HG03159 (cell line): Measurements from ENCODE around the gene PPARG.
"Not testable (repeated sequence)": the region's sequence is repeated elsewhere in the genome, so short reads cannot be mapped to it uniquely, and the experiment has no call there.

ENCODE experiments used
- ATAC-seq: cut with Tn5 transposase; IDR thresholded peaks from one replicate; pipeline ENCODE4 v1.9.1; 2021; ENCODE audit warnings: mild to moderate bottlenecking, moderate library complexity; ENCODE audit not compliant: unreplicated experiment

PPARG gene

GRCh38 chr3:12437861-12438260 lies 149.0 kb downstream of the PPARG start:
- ATAC-seq: no peak

DNA sequence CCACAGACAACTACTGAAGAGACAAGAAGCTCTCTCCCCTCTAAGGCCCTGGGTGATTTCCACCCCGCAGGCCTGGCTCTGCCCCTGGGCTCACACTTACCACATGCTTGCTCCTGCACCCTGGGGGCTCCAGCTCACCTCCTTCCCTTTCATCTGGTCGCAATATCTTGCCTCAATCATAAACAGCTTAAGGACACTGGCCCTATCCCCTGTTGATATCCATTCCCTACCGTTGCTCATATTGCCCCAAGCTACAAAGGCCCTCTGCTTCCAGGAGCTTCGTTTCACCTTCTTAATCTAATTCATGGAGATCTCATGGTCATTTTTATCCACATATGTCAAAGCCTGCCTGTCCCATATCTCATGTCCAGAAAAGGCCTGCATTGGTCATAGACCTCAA lies 149.4 kb downstream of the PPARG start:
- ATAC-seq: no peak

DNA sequence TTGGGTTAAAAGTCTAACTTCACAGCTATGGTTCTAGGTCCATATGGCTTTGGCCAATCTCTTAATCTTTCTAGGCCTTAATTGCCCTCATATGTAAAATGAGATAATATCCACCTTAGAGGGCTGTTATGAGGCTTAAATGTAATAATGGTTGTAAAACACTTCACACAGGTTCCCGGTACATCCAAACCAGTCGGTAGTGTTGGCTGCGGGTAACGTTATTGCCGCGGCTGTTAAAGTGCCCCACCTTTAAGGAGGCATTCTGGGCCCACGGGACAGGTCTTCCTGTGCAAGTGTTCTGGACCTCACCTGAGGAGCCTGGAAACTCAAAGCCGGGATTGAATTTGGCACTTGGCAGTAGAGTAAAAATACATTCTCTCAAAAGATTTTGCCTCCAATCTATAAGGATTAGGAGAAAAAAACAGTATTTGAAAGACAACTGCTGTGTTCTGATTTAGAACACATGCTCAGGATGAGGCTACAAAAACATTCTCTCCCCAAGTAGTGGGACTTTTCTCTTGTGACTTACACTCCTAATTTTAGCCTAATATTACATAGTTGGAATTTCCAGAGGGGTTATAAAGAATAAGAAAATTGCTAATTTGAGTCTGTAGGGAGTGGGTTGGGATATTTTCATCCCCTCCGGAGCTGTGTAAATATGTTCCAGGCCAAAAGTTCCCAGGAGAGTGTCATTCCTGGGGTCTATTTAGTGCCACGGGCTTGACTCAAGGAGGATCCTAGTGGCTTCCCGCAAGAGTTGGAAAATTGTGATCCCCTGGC lies 150.5 kb downstream of the PPARG start:
- ATAC-seq: no peak

DNA sequence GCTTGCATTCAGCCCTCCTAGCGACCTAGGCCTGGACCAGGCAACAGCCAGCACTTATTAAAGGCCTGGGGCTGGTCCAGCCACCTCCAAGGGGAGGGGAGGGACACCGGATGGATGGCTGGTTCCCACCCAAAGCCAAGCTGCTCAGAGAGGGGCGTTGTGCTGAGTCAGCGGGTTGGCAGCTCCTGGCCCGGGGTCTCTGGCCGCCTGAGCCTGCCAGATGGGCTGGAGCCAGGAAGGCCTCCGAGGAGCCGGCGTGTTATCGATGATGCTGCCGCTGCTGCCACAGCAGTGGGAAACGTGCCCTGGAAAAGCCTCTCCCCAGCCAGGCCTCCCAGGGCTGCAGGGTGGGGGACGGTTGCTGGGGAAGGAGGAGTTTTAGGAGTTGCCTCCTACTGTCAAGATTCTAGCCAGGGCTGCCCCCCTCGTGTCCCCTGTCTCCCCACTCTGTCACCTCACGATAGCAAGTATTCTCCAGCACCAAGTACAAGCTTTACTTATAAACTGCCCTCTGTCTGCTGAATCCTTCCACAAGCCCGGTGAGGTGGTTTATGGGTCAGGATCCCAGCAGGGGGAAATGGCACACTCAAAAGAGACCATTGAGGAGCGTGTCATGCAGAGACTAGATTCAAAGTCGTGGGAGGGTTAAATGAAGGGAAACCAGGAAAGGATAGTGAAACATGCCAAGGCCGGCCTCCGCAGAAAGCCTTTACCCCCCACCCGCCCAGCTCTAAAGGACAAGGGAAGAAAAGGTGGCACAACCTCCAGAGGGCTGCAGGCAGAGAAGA lies 152.3 kb downstream of the PPARG start:
- no peak for ATAC-seq

GRCh38 chr3:12442654-12443501 lies 154.0 kb downstream of the PPARG start:
- no peak for ATAC-seq

GRCh38 chr3:12443781-12444522 lies 155.1 kb downstream of the PPARG start:
- no peak for ATAC-seq

GRCh38 chr3:12444582-12445471 lies 156.0 kb downstream of the PPARG start:
- ATAC-seq: no peak

DNA sequence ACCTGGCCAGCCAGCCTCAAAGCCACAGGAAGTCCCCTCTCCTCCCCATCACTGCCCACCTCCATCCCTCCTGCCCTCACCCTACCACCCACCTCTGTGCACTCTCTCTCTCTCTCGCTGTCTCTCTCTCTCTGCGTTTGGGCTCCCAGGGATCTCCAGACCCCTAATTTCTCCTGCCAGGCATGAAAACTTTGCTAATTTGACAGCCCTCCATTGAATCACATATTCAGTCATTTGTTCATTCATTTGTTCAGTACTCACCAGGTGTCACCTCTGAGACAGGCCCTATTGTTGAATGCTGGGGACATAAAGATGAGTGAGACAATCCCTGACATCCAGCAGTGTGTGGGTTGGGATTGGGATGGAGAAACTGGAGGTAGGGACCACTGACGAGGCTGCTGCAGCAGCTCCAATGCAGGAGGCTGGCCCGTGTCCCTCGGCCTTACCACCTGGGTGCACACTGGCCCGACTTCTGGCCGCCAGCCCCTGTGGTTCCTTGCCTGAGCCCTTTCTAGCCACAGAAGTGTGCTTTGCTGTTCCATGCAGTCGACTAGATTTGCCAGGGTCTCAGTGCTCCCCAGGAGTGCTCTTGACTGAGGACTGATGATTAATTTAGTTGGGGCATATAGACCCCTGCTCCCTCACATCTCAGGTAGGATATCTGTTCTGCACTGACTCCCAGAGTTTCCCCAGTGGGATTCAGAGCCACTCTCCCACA lies 156.8 kb downstream of the PPARG start:
- no peak for ATAC-seq

DNA sequence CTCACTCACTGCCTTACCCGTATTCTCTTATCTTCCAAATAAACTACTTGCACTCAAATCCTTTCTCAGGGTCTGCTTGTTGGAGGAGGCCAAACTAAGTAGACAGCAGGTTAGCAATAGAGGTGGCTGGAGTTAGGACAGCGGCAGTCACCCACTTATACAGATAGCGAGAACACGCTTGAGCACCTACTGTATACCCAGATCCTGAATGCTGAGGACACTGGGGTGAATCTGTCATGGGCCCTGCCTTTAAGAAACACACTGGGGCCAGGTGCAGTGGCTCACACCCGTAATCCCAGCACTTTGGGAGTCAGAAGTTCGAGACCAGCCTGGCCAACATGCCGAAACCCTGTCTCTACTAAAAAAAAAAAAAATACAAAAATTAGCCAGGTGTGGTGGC lies 157.4 kb downstream of the PPARG start:
- no peak for ATAC-seq

GRCh38 chr3:12447075-12447474 lies 158.2 kb downstream of the PPARG start:
- ATAC-seq: no peak

GRCh38 chr3:12448404-12449202 lies 159.7 kb downstream of the PPARG start:
- ATAC-seq: not testable (repeated sequence)

DNA sequence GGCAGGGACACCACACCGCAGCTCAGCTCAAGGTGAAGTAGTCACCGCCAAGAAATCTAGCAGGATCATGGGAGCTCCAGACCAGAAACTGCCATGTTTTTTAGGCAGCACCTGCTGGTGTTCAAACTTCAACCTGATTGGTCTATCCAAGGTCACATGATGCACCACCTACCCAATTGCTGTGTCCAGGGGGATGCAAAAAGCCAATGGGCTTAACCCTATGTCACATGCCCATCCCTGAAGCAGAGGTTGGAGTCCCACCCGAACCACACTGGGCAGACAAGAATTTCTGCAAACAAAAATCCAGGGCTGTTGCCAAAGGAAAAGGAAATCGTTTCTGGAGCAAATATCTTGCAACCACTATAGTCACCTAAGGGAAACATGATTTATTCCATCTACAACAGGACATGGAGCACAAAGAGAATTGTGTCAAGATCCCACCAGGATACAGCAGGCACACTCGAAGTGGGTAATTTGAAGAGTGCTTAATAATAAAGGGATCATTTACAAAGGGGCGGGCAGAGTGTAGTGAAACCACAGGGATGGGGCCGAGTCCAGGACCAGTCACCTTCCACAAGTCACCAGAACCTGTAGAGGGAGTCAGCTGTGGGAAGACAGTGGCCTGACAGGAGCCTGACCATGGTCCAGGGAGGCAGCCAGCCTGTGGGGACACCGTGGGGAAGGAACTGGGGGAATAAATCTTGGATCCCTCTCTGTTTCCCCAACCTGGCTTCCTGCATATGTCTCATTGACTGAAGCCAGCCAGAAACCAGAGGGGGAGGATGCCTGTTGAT lies 161.2 kb downstream of the PPARG start:
- no peak for ATAC-seq

GRCh38 chr3:12451481-12451880 lies 162.6 kb downstream of the PPARG start:
- no peak for ATAC-seq

DNA sequence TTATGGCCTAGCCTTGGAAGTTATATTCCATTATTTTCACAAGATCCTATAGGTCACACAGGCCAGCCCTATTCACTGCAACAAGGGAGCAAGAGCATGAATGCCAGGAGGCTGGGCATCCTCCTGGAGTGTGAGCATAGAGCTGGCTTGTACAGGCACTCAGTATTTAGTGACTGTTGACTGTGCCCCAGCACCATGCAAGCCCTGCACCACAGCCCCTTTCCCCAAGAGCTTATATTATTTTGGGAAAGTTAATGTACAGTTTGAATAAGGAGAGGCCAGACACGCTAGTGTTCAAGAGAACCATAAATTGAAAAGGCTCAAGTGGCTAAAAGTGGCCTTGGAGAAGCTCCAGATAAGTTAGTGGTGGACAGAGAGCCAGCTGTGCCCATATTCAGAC lies 163.1 kb downstream of the PPARG start:
- ATAC-seq: no peak

- ATAC-seq: no peak
Measured at GRCh38 chr3:12452361-12453330, 163.8 kb downstream of the PPARG start.

- ATAC-seq: no peak
Measured at GRCh38 chr3:12454076-12454815, 165.4 kb downstream of the PPARG start.
